ENCODE data around the gene COL6A1. TPM values are rescaled to one million over a fixed set of nuclear protein-coding genes. Genes with fewer than 3 reads are reported as not detected.

Gene COL6A1
- total RNA-seq, 1 donor from 2014 or later, result 0.11 TPM

- H3K27me3 Mint-ChIP-seq, result peaks cover 19% of the 10 kb centered on the region
- no peaks in the 10 kb centered on the region for H3K36me3 Mint-ChIP-seq (ENCODE audit: low read depth)
- no peak for ATAC-seq (ENCODE audit: low read depth)
- DNase-seq, result no peak
- intact Hi-C loops (cut with micrococcal nuclease), result no loop called here
- CTCF ChIA-PET, result no interaction called here
- TF ChIP-seq, protein P1, sequence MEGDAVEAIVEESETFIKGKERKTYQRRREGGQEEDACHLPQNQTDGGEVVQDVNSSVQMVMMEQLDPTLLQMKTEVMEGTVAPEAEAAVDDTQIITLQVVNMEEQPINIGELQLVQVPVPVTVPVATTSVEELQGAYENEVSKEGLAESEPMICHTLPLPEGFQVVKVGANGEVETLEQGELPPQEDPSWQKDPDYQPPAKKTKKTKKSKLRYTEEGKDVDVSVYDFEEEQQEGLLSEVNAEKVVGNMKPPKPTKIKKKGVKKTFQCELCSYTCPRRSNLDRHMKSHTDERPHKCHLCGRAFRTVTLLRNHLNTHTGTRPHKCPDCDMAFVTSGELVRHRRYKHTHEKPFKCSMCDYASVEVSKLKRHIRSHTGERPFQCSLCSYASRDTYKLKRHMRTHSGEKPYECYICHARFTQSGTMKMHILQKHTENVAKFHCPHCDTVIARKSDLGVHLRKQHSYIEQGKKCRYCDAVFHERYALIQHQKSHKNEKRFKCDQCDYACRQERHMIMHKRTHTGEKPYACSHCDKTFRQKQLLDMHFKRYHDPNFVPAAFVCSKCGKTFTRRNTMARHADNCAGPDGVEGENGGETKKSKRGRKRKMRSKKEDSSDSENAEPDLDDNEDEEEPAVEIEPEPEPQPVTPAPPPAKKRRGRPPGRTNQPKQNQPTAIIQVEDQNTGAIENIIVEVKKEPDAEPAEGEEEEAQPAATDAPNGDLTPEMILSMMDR (IDR thresholded peaks at IDR 0.05), result no peak
- POLR2A ChIA-PET, result no interaction called here
- no peak overlapping the region for H3K4me3 Mint-ChIP-seq
- H3K9me3 Mint-ChIP-seq, result no peaks in the 10 kb centered on the region
- H3K27ac Mint-ChIP-seq, result no peak overlapping the region
- H3K4me1 Mint-ChIP-seq, result peaks cover 4% of the 10 kb centered on the region
Observed at GRCh38 chr21:45977396-45977795, 4.2 kb upstream of the COL6A1 start.

- H3K4me3 Mint-ChIP-seq, result no peak overlapping the region
Observed at GRCh38 chr21:45979141-45979631, 2.4 kb upstream of the COL6A1 start.

DNA sequence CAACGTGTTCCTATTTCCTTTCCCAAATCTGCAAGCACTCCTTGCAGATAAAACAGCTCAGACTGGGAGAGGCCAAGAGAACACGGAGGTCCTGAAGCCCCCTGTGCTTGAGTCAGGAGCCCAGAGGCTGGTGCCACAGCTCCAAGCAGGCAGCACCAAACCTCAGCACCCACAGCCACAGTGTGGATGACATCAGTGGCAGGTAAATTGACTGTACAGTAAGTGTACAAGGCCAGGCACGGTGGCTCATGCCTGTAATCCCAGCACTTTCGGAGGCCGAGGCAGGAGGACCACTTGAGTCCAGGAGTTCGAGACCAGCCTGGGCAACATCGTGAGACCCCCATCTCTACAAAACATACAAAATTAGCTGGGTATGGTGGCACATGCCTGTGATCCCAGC, 1.9 kb upstream of the COL6A1 start:
- H3K4me3 Mint-ChIP-seq, result no peak overlapping the region
- DNase-seq (no peak), ATAC-seq (ENCODE audit: low read depth) (no peak)
- ChIA-PET CTCF (no interaction called here), POLR2A (interaction anchor here (0.6 kb wide), 1 partner anchor 334 kb away, joined by 4 read pairs; no protein-coding TSS in a partner anchor)
- intact Hi-C loops (cut with micrococcal nuclease), result no loop called here
- H3K36me3 Mint-ChIP-seq (ENCODE audit: low read depth), result no peaks in the 10 kb centered on the region
- TF ChIP-seq, protein P1 (IDR thresholded peaks at IDR 0.05), result no peak
- no peak overlapping the region for H3K27ac Mint-ChIP-seq
- peaks cover 15% of the 10 kb centered on the region for H3K27me3 Mint-ChIP-seq
- peaks cover 1% of the 10 kb centered on the region for H3K4me1 Mint-ChIP-seq
- no peaks in the 10 kb centered on the region for H3K9me3 Mint-ChIP-seq

More at GRCh38 chr21:45979141-45979631, 2.4 kb upstream of the COL6A1 start:
- TF ChIP-seq, protein P1 (IDR thresholded peaks at IDR 0.05), result no peak
- intact Hi-C loops (cut with micrococcal nuclease), result no loop called here
- DNase-seq (no peak), ATAC-seq (ENCODE audit: low read depth) (no peak)
- CTCF ChIA-PET, result no interaction called here
- H3K36me3 Mint-ChIP-seq (ENCODE audit: low read depth), result no peaks in the 10 kb centered on the region
- H3K9me3 Mint-ChIP-seq, result no peaks in the 10 kb centered on the region
- H3K27me3 Mint-ChIP-seq, result peaks cover 16% of the 10 kb centered on the region
- POLR2A ChIA-PET, result no interaction called here
- no peak overlapping the region for H3K27ac Mint-ChIP-seq
- peaks cover 2% of the 10 kb centered on the region for H3K4me1 Mint-ChIP-seq

DNA sequence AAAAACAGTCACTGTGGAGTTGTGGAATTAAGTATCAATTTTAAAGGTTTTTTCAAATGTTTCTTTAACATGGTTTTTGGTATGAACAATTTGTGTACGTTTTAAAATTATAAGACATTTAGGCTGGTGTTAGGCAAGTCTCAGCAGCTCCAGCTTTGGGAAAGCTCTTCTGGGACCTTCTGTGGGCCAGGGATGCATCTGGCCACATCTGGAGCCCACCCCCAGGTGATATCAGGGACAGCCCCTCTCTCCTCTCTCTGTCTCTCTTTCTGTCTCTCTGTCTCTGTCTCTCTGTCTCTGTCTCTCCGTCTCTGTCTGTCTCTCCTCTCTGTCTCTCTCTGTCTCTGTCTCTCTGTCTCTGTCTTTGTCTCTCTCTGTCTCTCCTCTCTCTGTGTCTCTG, 1.3 kb upstream of the COL6A1 start:
- H3K4me3 Mint-ChIP-seq, result no peak overlapping the region
- POLR2A ChIA-PET, result interaction anchor here (0.6 kb wide), 1 partner anchor 335 kb away, joined by 4 read pairs; no protein-coding TSS in a partner anchor
- peaks cover 1% of the 10 kb centered on the region for H3K4me1 Mint-ChIP-seq
- ATAC-seq (ENCODE audit: low read depth) (no peak), DNase-seq (no peak)
- no peaks in the 10 kb centered on the region for H3K36me3 Mint-ChIP-seq (ENCODE audit: low read depth)
- TF ChIP-seq, protein P1 (IDR thresholded peaks at IDR 0.05), result no peak
- H3K9me3 Mint-ChIP-seq, result no peaks in the 10 kb centered on the region
- intact Hi-C loops (cut with micrococcal nuclease), result no loop called here
- H3K27me3 Mint-ChIP-seq, result peaks cover 13% of the 10 kb centered on the region
- H3K27ac Mint-ChIP-seq, result no peak overlapping the region
- CTCF ChIA-PET, result no interaction called here

- ATAC-seq (ENCODE audit: low read depth) (no peak), DNase-seq (no peak)
- no peak overlapping the region for H3K4me3 Mint-ChIP-seq
- no peak overlapping the region for H3K27ac Mint-ChIP-seq
- H3K9me3 Mint-ChIP-seq, result no peaks in the 10 kb centered on the region
- intact Hi-C loops (cut with micrococcal nuclease), result no loop called here
- ChIA-PET POLR2A (no interaction called here), CTCF (no interaction called here)
- no peaks in the 10 kb centered on the region for H3K36me3 Mint-ChIP-seq (ENCODE audit: low read depth)
- H3K27me3 Mint-ChIP-seq, result peaks cover 9% of the 10 kb centered on the region
- TF ChIP-seq, protein P1 (IDR thresholded peaks at IDR 0.05), result no peak
- peaks cover 1% of the 10 kb centered on the region for H3K4me1 Mint-ChIP-seq
Observed at GRCh38 chr21:45980697-45981096, 873 bp upstream of the COL6A1 start.

Data from activated B cell treated with CpG ODN at 0.5 μM for 24 hours (primary cell).